ENCODE data around the gene R3HDM1. TPM values are rescaled to one million over a fixed set of nuclear protein-coding genes. Genes with fewer than 3 reads are reported as not detected.
A peak's percentile ranks its signal among the peaks of the same experiment; 100 is the strongest.

R3HDM1 gene
- total RNA-seq, 1 experiment from 2014 or later, result 52.4 TPM

- no peak for TF ChIP-seq CTCF (IDR thresholded peaks at IDR 0.05; ENCODE audit: unreplicated experiment)
- no peak for DNase-seq (ENCODE audit: unreplicated experiment)
- Mint-ChIP-seq H3K4me1 (ENCODE audit: insufficient read depth, unreplicated experiment) (peaks cover 19% of the 10 kb centered on the region), H3K27me3 (ENCODE audit: insufficient read depth, unreplicated experiment) (no peaks in the 10 kb centered on the region), H3K9me3 (ENCODE audit: unreplicated experiment) (no peaks in the 10 kb centered on the region), H3K27ac (ENCODE audit: low read depth, unreplicated experiment) (no peak overlapping the region), H3K4me3 (ENCODE audit: unreplicated experiment) (no peak overlapping the region), H3K36me3 (ENCODE audit: insufficient read depth, unreplicated experiment) (peaks cover 6% of the 10 kb centered on the region)
- POLR2A ChIA-PET, result interaction anchor here (0.8 to 1.5 kb wide), 3 partner anchors 8 to 31 kb away, joined by 3 to 4 read pairs (median 3); partner anchors contain the start of genes R3HDM1 and ZRANB3
- CTCF ChIA-PET, result interaction anchor here (0.7 to 1.8 kb wide), 2 partner anchors 10 to 76 kb away, joined by 3 to 4 read pairs; no protein-coding TSS in a partner anchor
- no TSS peak for BruUV-seq (replicated peaks)
- intact Hi-C loops (cut with micrococcal nuclease), result no loop called here
Measured at GRCh38 chr2:135561925-135562324, 30.6 kb downstream of the R3HDM1 start.

DNA sequence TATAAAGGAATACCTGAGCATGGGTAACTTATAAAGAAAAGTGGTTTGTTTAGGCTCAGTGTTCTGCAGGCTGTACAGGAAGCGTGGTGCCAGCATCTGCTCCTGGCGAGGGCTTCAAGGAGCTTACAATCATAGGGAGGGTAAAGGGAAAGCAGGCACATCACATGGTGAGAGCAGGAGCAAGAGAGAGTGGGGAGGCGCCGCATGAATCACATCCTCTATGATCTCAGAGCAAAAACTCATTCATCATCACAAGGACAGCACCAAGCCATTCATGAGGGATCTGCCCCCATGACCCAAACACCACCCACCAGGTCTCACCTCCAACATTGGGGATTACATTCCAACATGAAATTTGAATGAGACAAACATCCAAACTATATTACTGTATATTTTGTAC lies 32.5 kb downstream of the R3HDM1 start:
- peaks cover 11% of the 10 kb centered on the region for H3K36me3 Mint-ChIP-seq (ENCODE audit: insufficient read depth, unreplicated experiment)
- no peak overlapping the region for H3K4me3 Mint-ChIP-seq (ENCODE audit: unreplicated experiment)
- H3K4me1 Mint-ChIP-seq (ENCODE audit: insufficient read depth, unreplicated experiment), result peaks cover 4% of the 10 kb centered on the region
- DNase-seq (ENCODE audit: unreplicated experiment), result peak; percentile 23
- ChIA-PET CTCF (no interaction called here), POLR2A (no interaction called here)
- H3K27ac Mint-ChIP-seq (ENCODE audit: low read depth, unreplicated experiment), result no peak overlapping the region
- no peaks in the 10 kb centered on the region for H3K27me3 Mint-ChIP-seq (ENCODE audit: insufficient read depth, unreplicated experiment)
- no TSS peak for BruUV-seq (replicated peaks)
- intact Hi-C loops (cut with micrococcal nuclease), result no loop called here
- TF ChIP-seq CTCF (IDR thresholded peaks at IDR 0.05; ENCODE audit: unreplicated experiment), result no peak
- no peaks in the 10 kb centered on the region for H3K9me3 Mint-ChIP-seq (ENCODE audit: unreplicated experiment)

DNA sequence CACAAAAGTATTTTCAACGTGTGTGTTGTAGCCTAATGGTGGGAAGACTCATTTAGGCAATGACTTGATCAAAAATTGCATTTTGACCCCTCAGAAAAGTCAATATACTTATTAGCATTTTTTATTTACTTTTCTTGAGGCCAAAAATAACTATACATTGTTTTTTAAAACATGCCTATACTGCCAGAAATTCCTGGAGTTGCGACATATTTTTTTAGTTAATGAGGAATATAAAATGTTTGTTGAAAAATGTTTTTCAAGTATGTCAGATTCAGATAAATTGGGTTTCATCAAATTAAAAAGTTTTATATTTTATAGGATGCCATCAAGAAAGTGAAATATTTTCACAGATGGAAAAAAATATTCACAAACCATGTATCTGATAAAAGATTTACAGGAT lies 39.6 kb downstream of the R3HDM1 start:
- CTCF ChIA-PET, result interaction anchor here (1.0 to 1.2 kb wide), 2 partner anchors 227 to 567 kb away, joined by 3 read pairs; no protein-coding TSS in a partner anchor
- H3K36me3 Mint-ChIP-seq (ENCODE audit: insufficient read depth, unreplicated experiment), result peaks cover 27% of the 10 kb centered on the region
- no peaks in the 10 kb centered on the region for H3K9me3 Mint-ChIP-seq (ENCODE audit: unreplicated experiment)
- intact Hi-C loops (cut with micrococcal nuclease), result no loop called here
- TF ChIP-seq CTCF (IDR thresholded peaks at IDR 0.05; ENCODE audit: unreplicated experiment), result no peak
- no TSS peak for BruUV-seq (replicated peaks)
- H3K4me3 Mint-ChIP-seq (ENCODE audit: unreplicated experiment), result no peak overlapping the region
- no peak overlapping the region for H3K27ac Mint-ChIP-seq (ENCODE audit: low read depth, unreplicated experiment)
- no peak for DNase-seq (ENCODE audit: unreplicated experiment)
- no peaks in the 10 kb centered on the region for H3K4me1 Mint-ChIP-seq (ENCODE audit: insufficient read depth, unreplicated experiment)
- POLR2A ChIA-PET, result interaction anchor here (0.6 to 1.1 kb wide), 2 partner anchors 21 to 304 kb away, joined by 3 to 4 read pairs; no protein-coding TSS in a partner anchor
- no peaks in the 10 kb centered on the region for H3K27me3 Mint-ChIP-seq (ENCODE audit: insufficient read depth, unreplicated experiment)

- Mint-ChIP-seq H3K27ac (ENCODE audit: low read depth, unreplicated experiment) (no peak overlapping the region), H3K9me3 (ENCODE audit: unreplicated experiment) (no peaks in the 10 kb centered on the region), H3K27me3 (ENCODE audit: insufficient read depth, unreplicated experiment) (no peaks in the 10 kb centered on the region), H3K4me3 (ENCODE audit: unreplicated experiment) (no peak overlapping the region), H3K36me3 (ENCODE audit: insufficient read depth, unreplicated experiment) (peaks cover 17% of the 10 kb centered on the region), H3K4me1 (ENCODE audit: insufficient read depth, unreplicated experiment) (no peaks in the 10 kb centered on the region)
- BruUV-seq (replicated peaks), result no TSS peak
- TF ChIP-seq CTCF (IDR thresholded peaks at IDR 0.05; ENCODE audit: unreplicated experiment), result no peak
- POLR2A ChIA-PET, result no interaction called here
- DNase-seq (ENCODE audit: unreplicated experiment), result no peak
- CTCF ChIA-PET, result interaction anchor here (1.0 to 1.1 kb wide), 2 partner anchors 10 to 12 kb away, joined by 3 read pairs; no protein-coding TSS in a partner anchor
- intact Hi-C loops (cut with micrococcal nuclease), result no loop called here
Measured at GRCh38 chr2:135573620-135574019, 42.3 kb downstream of the R3HDM1 start.

All from MCF 10A (cell line).